OCI-LY7 (cell line): ENCODE measurements around the gene ZNF644. TPM values are rescaled to one million over a fixed set of nuclear protein-coding genes. Genes with fewer than 3 reads are reported as not detected.

Source experiments
- BruUV-seq: library from RNA; stranded (reverse); fragments of 400-500 nt; replicated peaks from 2 replicates; lab custom pipeline; 2021; lab: Mats Ljungman, UMichigan
- CTCF ChIA-PET: fragments of 300-600 bp; sonication (Branson Sonifier 250); formaldehyde crosslinking; loops from one replicate; lab custom pipeline; 2022; ENCODE audit warnings: antibody characterized with exemption; ENCODE audit not compliant: unreplicated experiment; lab: Charles Lee
- POLR2A ChIA-PET: fragments of 300-600 bp; sonication (Branson Sonifier 250); formaldehyde crosslinking; loops from one replicate; lab custom pipeline; 2022; ENCODE audit warnings: antibody characterized with exemption; lab: Charles Lee
- DNase-seq: peaks from one replicate; pipeline ENCODE4 v3.0.0-alpha.2; 2015; ENCODE audit warnings: low spot score
- H2AFZ ChIP-seq: fragments of 200-600 bp; sonication (generic), shearing (Covaris generic); 2 replicates; pipeline ENCODE4 v1.6.1; 2014; ENCODE audit warnings: mild to moderate bottlenecking, antibody characterized with exemption, low read length, moderate library complexity
- H3K27ac ChIP-seq: fragments of 200-600 bp; sonication (generic); 2 replicates; pipeline ENCODE4 v1.5.1; 2014; ENCODE audit warnings: mixed run types, low read depth, mild to moderate bottlenecking, moderate library complexity, low read length, inconsistent platforms; ENCODE audit not compliant: poor library complexity, severe bottlenecking
- H3K36me3 ChIP-seq: fragments of 200-600 bp; sonication (generic); 2 replicates; pipeline ENCODE4 v1.6.1; 2014; ENCODE audit warnings: mild to moderate bottlenecking, antibody characterized with exemption, low read length, moderate library complexity, mixed read lengths; ENCODE audit not compliant: insufficient read depth
- H3K4me1 ChIP-seq: fragments of 200-600 bp; sonication (generic); 2 replicates; pipeline ENCODE4 v1.5.1; 2014; ENCODE audit warnings: mild to moderate bottlenecking, low read length; ENCODE audit not compliant: insufficient read depth, poor library complexity, severe bottlenecking
- H3K4me2 ChIP-seq: fragments of 200-600 bp; sonication (generic); 2 replicates; pipeline ENCODE4 v1.6.1; 2014; ENCODE audit warnings: mild to moderate bottlenecking, low read length
- H3K4me3 ChIP-seq: fragments of 200-600 bp; sonication (generic); 2 replicates; pipeline ENCODE4 v1.5.1; 2014; ENCODE audit warnings: mild to moderate bottlenecking, low read depth, low read length; ENCODE audit not compliant: poor library complexity, severe bottlenecking
- H3K79me2 ChIP-seq: fragments of 200-600 bp; sonication (generic); 2 replicates; pipeline ENCODE4 v1.6.1; 2016; ENCODE audit warnings: low read depth, mild to moderate bottlenecking, low read length, moderate library complexity, mixed read lengths; ENCODE audit not compliant: insufficient read depth
- H3K9me2 ChIP-seq: fragments of 200-600 bp; sonication (generic); 2 replicates; pipeline ENCODE4 v1.6.1; 2016; ENCODE audit warnings: mild to moderate bottlenecking, low read length, mixed read lengths; ENCODE audit not compliant: insufficient read depth
- H3K9me3 ChIP-seq: fragments of 200-600 bp; sonication (generic); 2 replicates; pipeline ENCODE4 v1.6.1; 2014; ENCODE audit warnings: mild to moderate bottlenecking, mixed run types, low read length, mixed read lengths
- H4K20me1 ChIP-seq: fragments of 200-600 bp; sonication (generic); 2 replicates; pipeline ENCODE4 v1.6.1; 2014; ENCODE audit warnings: mild to moderate bottlenecking, antibody characterized with exemption, low read length, moderate library complexity, mixed read lengths; ENCODE audit not compliant: insufficient read depth
- EZH2phosphoT487 ChIP-seq: fragments of 200-600 bp; sonication (generic); IDR thresholded peaks from 2 replicates; pipeline ENCODE4 v1.6.1; 2018; ENCODE audit warnings: low read depth, borderline replicate concordance, mild to moderate bottlenecking, mixed run types, antibody characterized with exemption, low read length, moderate library complexity, mixed read lengths
- intact Hi-C: fragments of 100-400 bp; cut with micrococcal nuclease; formaldehyde crosslinking; loops from one replicate; pipeline ENCODE4 v1.10.0; 2022; ENCODE audit not compliant: unreplicated experiment
- total RNA-seq, 2 experiments: library from RNA; depleted of rRNA in 1 of 2; stranded (reverse); fragments of >200 nt in 1 of 2; shearing (Covaris generic) in 1 of 2; gene quantifications; 2 replicates each; pipeline ENCODE4 v1.2.3, GENCODE V29; 2014 to 2022
- TF ChIP-seq, protein P1 (sequence below): fragments of 200-600 bp; sonication (generic); conservative IDR thresholded peaks from 2 replicates; pipeline ENCODE4 v1.5.1; 2014; ENCODE audit warnings: mild to moderate bottlenecking, antibody characterized with exemption, low read length, moderate library complexity, mixed read lengths

Gene ZNF644
- total RNA-seq, 2 experiments from 2014 or later = 56.6 to 65.1 TPM

DNA sequence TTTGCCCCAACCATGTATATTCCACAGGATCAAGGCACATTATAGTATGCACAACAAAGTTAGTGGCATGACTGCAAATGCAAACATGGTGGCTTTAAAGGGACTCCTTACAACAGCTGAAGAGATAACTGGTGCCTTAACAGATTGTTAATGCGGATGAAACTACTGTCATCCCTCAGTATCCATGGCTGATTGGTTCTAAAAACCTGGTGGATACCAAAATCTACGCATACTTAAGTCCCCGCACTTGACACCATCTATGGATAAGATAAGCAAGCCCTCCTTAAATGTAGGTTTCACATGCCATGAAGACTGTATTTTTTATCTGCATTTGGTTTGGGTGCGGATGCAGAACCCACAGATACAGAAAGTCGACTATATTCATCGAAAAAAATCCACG lies 73.5 kb downstream of the ZNF644 start:
- Histone ChIP-seq H3K9me3 (no peaks in the 10 kb centered on the region), H3K9me2 (no peaks in the 10 kb centered on the region), H3K36me3 (peaks cover 12% of the 10 kb centered on the region; the same call in 1 of the 2 replicates), H4K20me1 (peaks cover 15% of the 10 kb centered on the region), H3K4me3 (no peak overlapping the region), H2AFZ (no peak overlapping the region), H3K4me1 (no peaks in the 10 kb centered on the region), H3K79me2 (peaks cover 97% of the 10 kb centered on the region), H3K27ac (no peak overlapping the region), H3K4me2 (no peak overlapping the region)
- ChIA-PET CTCF (no interaction called here), POLR2A (interaction anchor here (0.8 kb wide), 1 partner anchor 12 kb away, joined by 3 read pairs; no protein-coding TSS in a partner anchor)
- DNase-seq = no peak
- TF ChIP-seq, protein P1, sequence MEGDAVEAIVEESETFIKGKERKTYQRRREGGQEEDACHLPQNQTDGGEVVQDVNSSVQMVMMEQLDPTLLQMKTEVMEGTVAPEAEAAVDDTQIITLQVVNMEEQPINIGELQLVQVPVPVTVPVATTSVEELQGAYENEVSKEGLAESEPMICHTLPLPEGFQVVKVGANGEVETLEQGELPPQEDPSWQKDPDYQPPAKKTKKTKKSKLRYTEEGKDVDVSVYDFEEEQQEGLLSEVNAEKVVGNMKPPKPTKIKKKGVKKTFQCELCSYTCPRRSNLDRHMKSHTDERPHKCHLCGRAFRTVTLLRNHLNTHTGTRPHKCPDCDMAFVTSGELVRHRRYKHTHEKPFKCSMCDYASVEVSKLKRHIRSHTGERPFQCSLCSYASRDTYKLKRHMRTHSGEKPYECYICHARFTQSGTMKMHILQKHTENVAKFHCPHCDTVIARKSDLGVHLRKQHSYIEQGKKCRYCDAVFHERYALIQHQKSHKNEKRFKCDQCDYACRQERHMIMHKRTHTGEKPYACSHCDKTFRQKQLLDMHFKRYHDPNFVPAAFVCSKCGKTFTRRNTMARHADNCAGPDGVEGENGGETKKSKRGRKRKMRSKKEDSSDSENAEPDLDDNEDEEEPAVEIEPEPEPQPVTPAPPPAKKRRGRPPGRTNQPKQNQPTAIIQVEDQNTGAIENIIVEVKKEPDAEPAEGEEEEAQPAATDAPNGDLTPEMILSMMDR = no peak
- no peak for TF ChIP-seq EZH2phosphoT487
- no TSS peak for BruUV-seq
- intact Hi-C loops = no loop called here

DNA sequence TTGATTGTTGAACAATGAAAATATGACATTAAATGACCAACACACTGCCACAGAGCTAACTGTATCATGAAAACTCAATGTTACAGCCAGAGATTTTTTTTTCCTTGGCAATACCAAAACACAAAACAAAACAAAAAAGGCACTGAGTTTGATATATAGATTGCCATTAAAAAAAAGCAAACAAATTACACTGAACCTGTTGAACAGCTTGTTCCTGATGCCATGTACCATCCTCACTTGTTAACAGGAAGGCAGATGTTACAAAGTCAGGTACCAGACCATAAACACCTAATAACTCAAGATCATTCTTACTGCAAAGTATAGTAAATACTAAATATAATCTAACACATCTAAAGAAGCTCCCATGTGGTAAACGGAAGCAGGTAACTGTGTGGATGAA lies 75.2 kb downstream of the ZNF644 start:
- H2AFZ ChIP-seq = no peak overlapping the region
- no peaks in the 10 kb centered on the region for H3K9me3 ChIP-seq
- H3K4me3 ChIP-seq = no peak overlapping the region
- peaks cover 15% of the 10 kb centered on the region for H4K20me1 ChIP-seq
- H3K27ac ChIP-seq = no peak overlapping the region
- H3K4me1 ChIP-seq = no peaks in the 10 kb centered on the region
- no peak for TF ChIP-seq EZH2phosphoT487
- TF ChIP-seq, protein P1 = no peak
- DNase-seq = no peak
- H3K4me2 ChIP-seq = no peak overlapping the region
- no peaks in the 10 kb centered on the region for H3K9me2 ChIP-seq
- ChIA-PET POLR2A (interaction anchor here (1.1 to 1.8 kb wide), 3 partner anchors 9 to 13 kb away, joined by 3 to 6 read pairs (median 3); no protein-coding TSS in a partner anchor), CTCF (no interaction called here)
- no TSS peak for BruUV-seq
- peaks cover 92% of the 10 kb centered on the region for H3K79me2 ChIP-seq
- peaks cover 13% of the 10 kb centered on the region; the same call in 1 of the 2 replicates for H3K36me3 ChIP-seq
- intact Hi-C loops = no loop called here

GRCh38 chr1:90945287-90945686 lies 76.5 kb downstream of the ZNF644 start:
- ChIA-PET POLR2A (interaction anchor here (0.6 to 2.9 kb wide), 3 partner anchors 10 to 613 kb away, joined by 3 to 23 read pairs (median 3); partner anchors contain the start of gene ZNF644), CTCF (no interaction called here)
- peaks cover 81% of the 10 kb centered on the region for H3K79me2 ChIP-seq
- H3K36me3 ChIP-seq = peaks cover 26% of the 10 kb centered on the region
- H4K20me1 ChIP-seq = peaks cover 12% of the 10 kb centered on the region
- TF ChIP-seq EZH2phosphoT487 = no peak
- TF ChIP-seq, protein P1 = no peak
- H3K4me3 ChIP-seq = no peak overlapping the region
- H3K27ac ChIP-seq = no peak overlapping the region
- no peak for DNase-seq
- H3K9me3 ChIP-seq = no peaks in the 10 kb centered on the region
- no peaks in the 10 kb centered on the region for H3K9me2 ChIP-seq
- intact Hi-C loops = no loop called here
- H3K4me2 ChIP-seq = no peak overlapping the region
- BruUV-seq = no TSS peak
- H2AFZ ChIP-seq = no peak overlapping the region
- H3K4me1 ChIP-seq = no peaks in the 10 kb centered on the region
